WI38 (cell line): ENCODE results near the gene RGS18.
"Not testable (repeated sequence)": the region's sequence is repeated elsewhere in the genome, so short reads cannot be mapped to it uniquely, and the experiment has no call there.

Experiments used
- H3K4me3 ChIP-seq: 2 replicates; pipeline ENCODE4 v1.5.1; 2011; ENCODE audit warnings: low read depth, mild to moderate bottlenecking, control low read depth, low read length
- TF ChIP-seq, protein P1 (sequence below): IDR thresholded peaks from 2 replicates; pipeline ENCODE4 v1.5.1; 2012; ENCODE audit warnings: low read depth, mild to moderate bottlenecking, control low read depth, low read length

The RGS18 gene

DNA sequence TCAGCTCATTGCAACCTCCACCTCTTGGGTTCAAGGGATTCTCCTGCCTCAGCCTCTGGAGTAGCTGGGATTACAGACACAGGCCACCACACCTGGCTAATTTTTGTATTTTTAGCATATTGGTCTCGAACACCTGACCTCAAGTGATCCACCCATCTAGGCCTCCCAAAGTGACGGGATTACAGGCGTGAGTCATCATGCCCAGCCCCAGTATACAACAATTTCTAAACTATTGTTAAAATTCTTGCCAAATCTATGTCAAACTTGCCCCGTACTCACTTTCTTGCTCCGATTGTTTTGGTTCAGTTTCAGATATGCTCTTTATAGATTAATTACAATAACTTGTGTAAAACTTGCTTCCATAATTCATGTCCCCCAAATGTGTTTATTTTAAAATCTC, 4.1 kb downstream of the RGS18 start:
- H3K4me3 ChIP-seq = no peak overlapping the region

DNA sequence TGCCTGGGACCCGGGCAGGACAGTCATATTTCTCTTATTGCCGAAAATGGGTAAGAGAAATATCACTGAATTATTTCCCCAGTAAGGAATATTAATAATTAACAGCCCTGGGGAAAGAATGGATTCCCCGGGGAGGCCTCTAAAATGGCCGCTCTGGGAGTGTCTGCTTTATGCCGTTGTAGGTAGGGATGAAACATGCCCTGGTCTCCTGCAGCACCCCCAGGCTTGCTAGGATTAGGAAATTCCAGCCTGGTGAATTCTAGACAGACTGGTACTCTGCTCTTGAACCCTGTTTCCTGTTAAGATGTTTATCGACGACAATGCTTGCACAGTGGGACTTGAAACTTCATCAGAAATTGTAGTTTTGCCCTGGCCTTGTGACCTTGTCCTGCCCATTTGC, 6.7 kb downstream of the RGS18 start:
- H3K4me3 ChIP-seq = not testable (repeated sequence)

More for the DNA sequence above, 4.1 kb downstream of the RGS18 start:
- TF ChIP-seq, protein P1, sequence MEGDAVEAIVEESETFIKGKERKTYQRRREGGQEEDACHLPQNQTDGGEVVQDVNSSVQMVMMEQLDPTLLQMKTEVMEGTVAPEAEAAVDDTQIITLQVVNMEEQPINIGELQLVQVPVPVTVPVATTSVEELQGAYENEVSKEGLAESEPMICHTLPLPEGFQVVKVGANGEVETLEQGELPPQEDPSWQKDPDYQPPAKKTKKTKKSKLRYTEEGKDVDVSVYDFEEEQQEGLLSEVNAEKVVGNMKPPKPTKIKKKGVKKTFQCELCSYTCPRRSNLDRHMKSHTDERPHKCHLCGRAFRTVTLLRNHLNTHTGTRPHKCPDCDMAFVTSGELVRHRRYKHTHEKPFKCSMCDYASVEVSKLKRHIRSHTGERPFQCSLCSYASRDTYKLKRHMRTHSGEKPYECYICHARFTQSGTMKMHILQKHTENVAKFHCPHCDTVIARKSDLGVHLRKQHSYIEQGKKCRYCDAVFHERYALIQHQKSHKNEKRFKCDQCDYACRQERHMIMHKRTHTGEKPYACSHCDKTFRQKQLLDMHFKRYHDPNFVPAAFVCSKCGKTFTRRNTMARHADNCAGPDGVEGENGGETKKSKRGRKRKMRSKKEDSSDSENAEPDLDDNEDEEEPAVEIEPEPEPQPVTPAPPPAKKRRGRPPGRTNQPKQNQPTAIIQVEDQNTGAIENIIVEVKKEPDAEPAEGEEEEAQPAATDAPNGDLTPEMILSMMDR = no peak

DNA sequence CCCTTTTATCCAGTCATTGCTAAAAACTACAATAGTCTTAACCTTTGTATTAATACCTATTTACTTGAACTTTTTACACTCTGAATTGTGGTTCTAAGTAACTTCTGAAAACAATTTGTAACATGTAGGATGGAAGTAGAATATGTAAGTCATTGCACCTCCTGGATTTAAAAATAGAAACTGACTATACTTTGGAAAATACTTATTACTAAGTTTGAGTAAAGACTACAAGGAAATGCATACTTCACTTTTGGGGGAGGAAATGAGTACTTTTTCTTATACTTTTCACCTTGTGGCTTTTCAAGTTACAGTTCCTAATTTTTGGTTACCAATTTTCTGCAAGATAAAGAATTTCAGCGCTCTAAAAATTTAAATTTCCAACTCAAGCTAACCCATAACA, 8.7 kb downstream of the RGS18 start:
- no peak overlapping the region for H3K4me3 ChIP-seq
- TF ChIP-seq, protein P1 = no peak

DNA sequence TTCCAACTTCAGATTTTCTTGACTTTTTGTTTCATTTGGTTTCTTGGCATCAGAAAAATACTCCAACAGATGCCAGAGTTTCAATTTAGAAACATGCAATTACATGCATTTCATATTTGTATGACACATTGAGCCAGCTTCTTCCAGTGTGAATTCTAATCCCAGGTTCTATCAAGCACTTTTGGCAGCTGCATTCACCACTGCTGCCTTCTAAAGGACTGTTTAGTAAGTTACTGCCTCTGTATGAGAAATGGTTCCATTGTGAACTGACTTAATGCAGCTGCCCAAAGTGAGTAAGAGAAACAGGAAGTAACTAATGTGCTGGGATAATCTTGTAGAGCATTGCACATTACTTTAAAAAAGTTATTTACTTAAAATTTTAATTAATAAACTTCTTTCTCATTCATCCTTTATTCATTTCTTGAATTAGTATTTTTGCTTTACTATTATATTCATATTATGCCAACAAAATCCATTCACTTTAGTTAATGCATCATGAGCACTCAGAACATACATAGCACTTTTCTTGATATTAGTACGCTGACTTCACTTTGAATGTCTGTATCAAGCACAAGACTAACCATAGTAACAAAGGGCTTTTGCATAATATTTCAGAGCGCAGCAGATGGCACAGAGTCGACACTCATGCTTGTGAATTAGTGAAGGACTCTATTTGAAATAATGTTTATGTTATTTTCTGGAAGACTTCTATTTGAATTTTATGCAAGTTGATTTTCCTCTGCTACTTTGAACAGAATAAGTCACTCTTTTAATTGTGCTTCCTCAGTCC, 9.8 kb downstream of the RGS18 start:
- H3K4me3 ChIP-seq = no peak overlapping the region
- TF ChIP-seq, protein P1 = no peak

DNA sequence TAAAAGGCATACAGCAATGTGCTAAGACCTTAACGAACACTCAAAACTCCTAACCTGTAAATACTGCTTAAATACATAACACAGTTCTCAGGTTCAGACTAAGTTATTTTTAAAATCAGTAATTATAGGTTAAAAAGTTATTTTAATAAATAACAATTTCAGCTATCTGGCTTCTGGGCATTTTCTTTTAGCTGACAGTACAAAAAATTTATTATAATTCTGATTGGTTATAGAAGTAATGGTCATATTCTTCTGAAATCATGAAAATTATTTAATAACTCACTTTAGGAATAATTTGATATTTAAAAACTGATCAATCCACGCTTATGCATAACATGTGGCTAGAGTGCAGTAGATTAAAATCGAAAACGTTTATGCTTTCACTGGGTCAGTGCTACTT, 10.7 kb downstream of the RGS18 start:
- no peak overlapping the region for H3K4me3 ChIP-seq
- TF ChIP-seq, protein P1 = no peak

DNA sequence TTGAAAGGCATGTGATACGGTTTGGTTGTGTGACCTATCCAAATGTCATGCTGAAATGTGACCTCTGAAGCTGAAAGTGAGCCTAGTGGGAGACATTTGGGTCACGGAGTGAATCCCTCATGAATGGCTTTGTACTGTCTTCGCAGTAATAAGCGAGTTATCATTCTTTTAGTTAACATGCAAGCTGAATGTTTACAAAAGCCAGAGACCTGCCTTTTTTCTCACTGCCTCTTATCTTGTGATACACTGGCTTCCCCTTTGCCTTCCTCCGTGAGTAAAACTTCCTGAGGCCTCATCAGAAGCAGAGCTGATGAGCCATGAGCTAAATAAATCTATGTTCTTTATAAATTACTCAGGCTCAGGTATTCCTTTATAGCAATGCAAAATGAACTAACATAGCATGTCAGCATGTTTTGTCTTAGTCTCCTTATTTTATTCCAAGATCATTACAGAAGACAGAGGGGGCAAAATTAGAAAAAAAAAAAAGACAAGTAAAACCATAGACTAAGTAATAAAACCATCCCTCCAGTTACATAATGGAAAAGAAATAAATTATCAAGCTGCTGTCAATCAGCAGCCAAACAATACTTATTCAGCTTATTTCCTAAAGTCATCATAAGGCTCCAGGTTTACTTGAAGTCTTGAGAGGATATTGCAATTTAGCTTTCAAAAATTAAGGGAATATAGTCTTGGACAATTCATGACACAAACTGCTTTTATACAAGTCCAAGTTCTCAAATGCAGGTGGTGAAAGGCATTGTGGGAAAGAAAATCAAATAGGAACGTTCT, 12.1 kb downstream of the RGS18 start:
- H3K4me3 ChIP-seq = no peak overlapping the region
- TF ChIP-seq, protein P1 = no peak

DNA sequence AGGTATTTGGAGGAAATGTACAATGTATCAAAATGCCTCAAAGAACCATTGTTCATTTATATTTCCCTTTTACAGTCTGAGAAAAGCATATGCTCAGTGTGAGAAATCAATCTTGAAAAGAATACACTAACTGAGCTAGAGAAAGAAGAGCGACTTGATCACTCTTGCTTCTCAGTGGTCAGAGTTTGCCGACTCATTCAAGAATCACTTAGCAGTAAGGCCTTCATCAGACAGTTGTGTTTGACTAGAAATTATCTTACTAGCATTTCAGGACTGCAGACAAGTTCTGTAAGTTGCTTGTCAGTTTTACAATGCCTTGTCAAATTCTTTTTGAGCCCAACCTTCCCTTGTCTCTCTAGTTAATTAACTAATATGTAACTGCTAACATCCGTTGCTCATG, 12.9 kb downstream of the RGS18 start:
- TF ChIP-seq, protein P1 = no peak
- H3K4me3 ChIP-seq = no peak overlapping the region
